Thymus (tissue), 11 donors: ENCODE measurements around the gene CNTFR. TPM values are rescaled to one million over a fixed set of nuclear protein-coding genes. Genes with fewer than 3 reads are reported as not detected.

ENCODE experiments used
- DNase-seq, 9 donors: peaks; one replicate each; pipeline ENCODE4 v3.0.0-alpha.2; 2013; ENCODE audit warnings: low spot score in 9 of 9, low read depth in 6 of 9, missing footprints in 1 of 9
- H3K27ac ChIP-seq, 2 donors: one replicate each; pipeline ENCODE4 v1.5.1; 2013; ENCODE audit warnings: control low read depth in 1 of 2, low read depth in 1 of 2, low read length in 1 of 2, mild to moderate bottlenecking in 1 of 2, moderate library complexity in 1 of 2
- H3K27me3 ChIP-seq, 2 donors: one replicate each; pipeline ENCODE4 v1.5.1; 2013; ENCODE audit warnings: low read length in 1 of 2; ENCODE audit not compliant: control insufficient read depth in 2 of 2, insufficient read depth in 1 of 2
- H3K36me3 ChIP-seq, 2 donors: one replicate each; pipeline ENCODE4 v1.5.1; 2013; ENCODE audit warnings: low read length in 1 of 2, mild to moderate bottlenecking in 1 of 2, moderate library complexity in 1 of 2; ENCODE audit not compliant: control insufficient read depth in 2 of 2, insufficient read depth in 2 of 2
- H3K4me1 ChIP-seq, 2 donors: one replicate each; pipeline ENCODE4 v1.5.1; 2013; ENCODE audit warnings: low read length in 2 of 2; ENCODE audit not compliant: control insufficient read depth in 2 of 2, insufficient read depth in 2 of 2
- H3K4me3 ChIP-seq, 2 donors: one replicate each; pipeline ENCODE4 v1.5.1; 2013; ENCODE audit warnings: low read length in 2 of 2, control low read depth in 1 of 2, mild to moderate bottlenecking in 1 of 2
- H3K9me3 ChIP-seq, 2 donors: one replicate each; pipeline ENCODE4 v1.5.1; 2013; ENCODE audit warnings: low read length in 1 of 2, mild to moderate bottlenecking in 1 of 2; ENCODE audit not compliant: control insufficient read depth in 2 of 2, insufficient read depth in 1 of 2
- WGBS: extraction: QIAGEN DNeasy Blood & Tissue Kit; methylation state at CpG from one replicate; pipeline ENCODE4 v1.1.7; 2013; 5-methylcytosine and 5-hydroxymethylcytosine counted together
- polyA plus RNA-seq: library from polyadenylated mRNA; stranded (reverse); fragments of 200-250 nt; gene quantifications from one replicate; pipeline ENCODE4 v1.2.3, GENCODE V29; 2013
- total RNA-seq: library from RNA; stranded (reverse); fragments of 120-200 nt; gene quantifications from one replicate; pipeline ENCODE4 v1.2.4, GENCODE V29; 2013
- donor health status: healthy.

The CNTFR gene
- total and polyA plus RNA-seq, 2 donors, result 2.2 to 3.9 TPM

DNA sequence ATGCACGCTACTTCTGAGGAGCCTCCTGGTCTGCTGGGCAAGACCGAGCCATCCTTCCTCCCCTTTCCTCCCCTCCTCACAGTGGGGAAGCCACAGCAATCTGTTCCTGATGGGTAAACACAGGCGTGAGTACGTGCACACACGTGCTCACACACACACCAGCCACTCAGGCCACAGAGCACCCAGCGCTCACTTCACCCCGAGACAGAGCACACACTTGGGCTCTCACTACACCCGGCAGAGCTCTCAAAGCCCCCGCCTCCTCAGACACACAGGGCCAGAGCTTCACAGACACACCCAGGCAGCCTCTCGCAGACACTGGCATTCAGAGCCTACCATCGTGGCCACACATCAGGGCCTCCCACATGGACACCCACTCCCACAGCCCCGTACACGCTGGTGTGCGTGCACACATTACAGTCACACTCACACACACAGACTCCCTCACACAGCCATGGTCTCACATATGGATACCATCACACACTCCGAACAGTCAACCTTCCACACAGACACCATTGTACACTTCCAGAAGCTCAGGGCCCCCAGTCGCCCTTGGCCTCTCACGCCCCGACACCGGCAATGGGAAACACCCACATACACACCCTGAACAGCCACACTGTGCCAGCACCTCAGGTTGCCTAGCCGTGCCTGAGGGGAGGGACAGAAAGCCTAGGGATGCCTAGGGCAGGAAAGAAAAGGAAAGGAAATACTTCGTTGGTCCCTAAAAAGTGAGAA is 13.5 kb downstream of the CNTFR start:
- Histone ChIP-seq H3K27ac (no peak overlapping the region), H3K27me3 (peaks cover 39 to 76% of the 10 kb centered on the region in 2 donors), H3K4me3 (no peak overlapping the region), H3K9me3 (no peaks in the 10 kb centered on the region), H3K4me1 (peaks cover 0 to 3% of the 10 kb centered on the region in 2 donors), H3K36me3 (no peaks in the 10 kb centered on the region)
- DNase-seq, result no peak
- 74% methylated on average over 21 of the region's 21 CpGs for WGBS

DNA sequence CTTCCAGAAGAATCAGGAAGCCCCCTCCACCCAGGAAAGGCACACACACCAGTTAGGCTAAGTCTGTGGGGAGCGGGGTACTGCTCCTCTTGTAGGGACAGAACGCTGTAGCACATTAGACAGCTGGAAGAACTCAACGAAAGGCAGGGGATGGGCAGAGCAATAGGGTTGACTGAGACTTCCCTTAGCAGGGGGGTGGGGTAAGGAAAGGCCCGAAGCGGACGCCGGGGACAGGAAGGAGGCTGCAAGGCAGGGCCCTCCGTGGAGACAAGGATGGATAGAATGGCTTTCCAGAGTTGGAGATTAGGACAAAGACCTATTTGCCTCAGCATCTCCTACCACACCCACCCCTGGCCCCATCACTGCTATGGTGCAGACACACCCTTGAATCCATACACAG is 14.3 kb downstream of the CNTFR start:
- Histone ChIP-seq H3K4me3 (no peak overlapping the region), H3K36me3 (no peaks in the 10 kb centered on the region), H3K9me3 (no peaks in the 10 kb centered on the region), H3K27me3 (peaks cover 39 to 70% of the 10 kb centered on the region in 2 donors), H3K27ac (no peak overlapping the region), H3K4me1 (peaks cover 0 to 4% of the 10 kb centered on the region in 2 donors)
- 54% methylated on average over 8 of the region's 8 CpGs for WGBS
- no peak for DNase-seq

DNA sequence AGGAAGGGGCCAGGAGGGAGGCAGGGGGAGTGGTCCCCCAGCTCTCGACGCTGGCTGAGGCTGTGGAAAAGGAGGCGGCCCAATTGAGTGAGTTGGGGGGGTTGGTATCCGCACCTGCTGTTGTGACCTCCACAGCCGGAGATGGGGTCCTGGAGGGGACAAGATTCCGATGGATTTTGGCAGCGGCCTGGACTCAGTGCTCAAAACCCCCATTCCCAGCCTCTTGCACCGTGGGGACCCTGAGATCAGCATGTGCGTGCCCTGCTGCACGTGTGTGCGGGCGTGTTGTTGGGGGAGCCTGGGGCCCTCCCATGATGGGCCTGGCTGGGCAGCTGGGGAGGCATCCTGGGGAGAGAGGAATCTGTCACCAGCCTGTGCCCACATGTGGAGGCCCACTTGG is 15.0 kb downstream of the CNTFR start:
- Histone ChIP-seq H3K9me3 (no peaks in the 10 kb centered on the region), H3K27me3 (peaks cover 34 to 68% of the 10 kb centered on the region in 2 donors), H3K36me3 (no peaks in the 10 kb centered on the region), H3K4me1 (peaks cover 0 to 5% of the 10 kb centered on the region in 2 donors), H3K4me3 (no peak overlapping the region), H3K27ac (no peak overlapping the region)
- no peak for DNase-seq
- 96% methylated on average over 12 of the region's 12 CpGs for WGBS

DNA sequence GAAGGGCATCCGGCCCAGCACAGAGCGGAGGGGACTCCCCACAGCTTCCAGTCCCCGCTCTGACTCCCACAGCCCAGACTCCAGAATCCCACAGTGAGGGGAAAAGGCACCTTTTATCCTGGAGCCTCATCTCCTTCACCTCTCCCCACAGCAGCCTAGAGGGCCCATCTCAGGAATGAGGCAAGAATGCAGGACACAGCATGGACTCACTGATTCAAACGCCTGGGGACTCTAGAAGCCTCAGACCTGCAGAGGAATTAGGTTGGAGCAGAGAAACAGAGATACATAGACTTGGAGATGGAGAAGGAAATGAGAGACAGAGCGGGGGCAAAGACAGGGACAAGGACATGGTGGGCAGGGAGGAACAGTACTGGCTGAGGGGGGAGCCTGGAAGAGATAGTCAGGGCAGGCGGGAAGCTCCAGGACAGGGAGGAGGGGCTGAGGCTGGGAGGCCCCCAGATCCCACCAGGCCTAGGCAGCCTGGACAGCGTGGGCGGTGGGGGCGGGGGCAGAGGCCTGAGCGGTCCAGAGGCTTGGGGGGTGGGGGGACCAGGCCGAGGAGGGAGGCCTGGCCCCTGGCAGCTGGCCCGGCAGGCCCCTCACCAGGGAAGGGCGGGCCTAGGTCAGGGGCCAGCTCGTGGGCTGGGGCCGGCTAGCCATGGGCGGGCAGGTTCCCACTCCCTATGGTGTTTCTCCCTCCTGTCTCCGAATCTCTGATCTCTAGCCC is 15.8 kb downstream of the CNTFR start:
- no peak overlapping the region for H3K27ac ChIP-seq
- H3K4me3 ChIP-seq, result no peak overlapping the region
- H3K4me1 ChIP-seq, result peaks cover 0 to 2% of the 10 kb centered on the region in 2 donors
- no peak for DNase-seq
- H3K27me3 ChIP-seq, result peaks cover 27 to 65% of the 10 kb centered on the region in 2 donors
- H3K36me3 ChIP-seq, result no peaks in the 10 kb centered on the region
- 94% methylated on average over 17 of the region's 17 CpGs for WGBS
- no peaks in the 10 kb centered on the region for H3K9me3 ChIP-seq

DNA sequence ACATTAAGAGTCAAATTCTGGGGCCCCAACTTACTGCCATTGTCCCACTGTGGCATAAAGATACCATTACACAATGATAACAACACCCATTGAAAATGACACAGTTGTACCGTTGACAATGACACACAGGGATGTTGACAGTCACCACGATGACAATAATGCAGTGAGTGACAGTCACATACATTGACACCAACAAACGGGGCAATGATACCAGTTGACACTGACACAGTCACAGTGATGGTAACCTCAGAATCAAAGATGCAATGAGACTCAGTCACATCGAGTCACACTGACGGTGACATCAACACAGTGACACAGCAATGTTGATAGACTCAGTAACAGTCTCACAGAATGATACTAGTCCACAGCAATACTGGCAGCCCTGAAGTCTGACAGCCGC is 16.9 kb downstream of the CNTFR start:
- no peaks in the 10 kb centered on the region for H3K36me3 ChIP-seq
- WGBS, result 94% methylated on average over 6 of the region's 6 CpGs
- H3K4me3 ChIP-seq, result no peak overlapping the region
- peaks cover 0 to 2% of the 10 kb centered on the region in 2 donors for H3K4me1 ChIP-seq
- no peaks in the 10 kb centered on the region for H3K9me3 ChIP-seq
- peaks cover 17 to 65% of the 10 kb centered on the region in 2 donors for H3K27me3 ChIP-seq
- no peak overlapping the region for H3K27ac ChIP-seq
- no peak for DNase-seq

DNA sequence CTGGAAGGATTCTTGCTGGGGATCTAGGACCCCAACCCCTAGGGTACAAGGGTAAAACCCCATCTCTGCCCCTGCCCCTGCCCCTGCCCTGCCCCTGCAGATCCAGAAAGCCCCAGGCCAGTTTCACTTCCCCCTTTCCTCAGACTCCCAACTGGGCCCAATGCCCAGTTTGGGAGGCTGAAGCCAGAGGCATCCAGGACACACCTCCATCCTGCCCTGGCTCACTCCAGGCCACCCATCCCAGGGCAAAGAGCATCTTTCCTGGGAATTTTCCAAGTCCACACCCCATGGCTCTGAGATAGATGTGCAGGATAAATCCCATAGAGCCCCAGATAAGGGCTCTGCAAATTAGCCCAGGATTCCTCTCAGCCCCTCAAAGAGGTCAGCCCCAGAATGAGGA is 17.4 kb downstream of the CNTFR start:
- Histone ChIP-seq H3K27ac (no peak overlapping the region), H3K36me3 (no peaks in the 10 kb centered on the region), H3K9me3 (no peaks in the 10 kb centered on the region), H3K4me1 (peaks cover 0 to 2% of the 10 kb centered on the region in 2 donors), H3K27me3 (peaks cover 13 to 62% of the 10 kb centered on the region in 2 donors), H3K4me3 (no peak overlapping the region)
- no peak for DNase-seq

DNA sequence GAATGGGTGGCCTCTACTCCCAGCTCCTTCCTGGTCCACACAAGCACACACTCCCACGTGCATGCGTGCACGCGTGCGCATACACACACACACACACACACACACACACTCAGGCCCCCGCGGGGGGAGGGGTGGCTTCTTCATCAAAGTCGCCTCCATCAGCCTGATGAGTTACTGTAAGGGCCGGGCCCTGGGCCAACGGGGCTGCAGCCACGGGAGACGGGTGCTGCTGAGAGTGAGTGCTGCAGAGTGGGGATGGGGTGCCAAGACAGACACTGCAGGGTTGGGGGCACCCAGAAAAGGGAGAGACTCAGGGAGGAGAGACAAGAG is 18.1 kb downstream of the CNTFR start:
- peaks cover 7 to 62% of the 10 kb centered on the region in 2 donors for H3K27me3 ChIP-seq
- H3K36me3 ChIP-seq, result no peaks in the 10 kb centered on the region
- H3K9me3 ChIP-seq, result no peaks in the 10 kb centered on the region
- no peak overlapping the region for H3K4me3 ChIP-seq
- no peak overlapping the region for H3K27ac ChIP-seq
- peaks cover 0 to 3% of the 10 kb centered on the region in 2 donors for H3K4me1 ChIP-seq
- no peak for DNase-seq
- 89% methylated on average over 12 of the region's 12 CpGs for WGBS

DNA sequence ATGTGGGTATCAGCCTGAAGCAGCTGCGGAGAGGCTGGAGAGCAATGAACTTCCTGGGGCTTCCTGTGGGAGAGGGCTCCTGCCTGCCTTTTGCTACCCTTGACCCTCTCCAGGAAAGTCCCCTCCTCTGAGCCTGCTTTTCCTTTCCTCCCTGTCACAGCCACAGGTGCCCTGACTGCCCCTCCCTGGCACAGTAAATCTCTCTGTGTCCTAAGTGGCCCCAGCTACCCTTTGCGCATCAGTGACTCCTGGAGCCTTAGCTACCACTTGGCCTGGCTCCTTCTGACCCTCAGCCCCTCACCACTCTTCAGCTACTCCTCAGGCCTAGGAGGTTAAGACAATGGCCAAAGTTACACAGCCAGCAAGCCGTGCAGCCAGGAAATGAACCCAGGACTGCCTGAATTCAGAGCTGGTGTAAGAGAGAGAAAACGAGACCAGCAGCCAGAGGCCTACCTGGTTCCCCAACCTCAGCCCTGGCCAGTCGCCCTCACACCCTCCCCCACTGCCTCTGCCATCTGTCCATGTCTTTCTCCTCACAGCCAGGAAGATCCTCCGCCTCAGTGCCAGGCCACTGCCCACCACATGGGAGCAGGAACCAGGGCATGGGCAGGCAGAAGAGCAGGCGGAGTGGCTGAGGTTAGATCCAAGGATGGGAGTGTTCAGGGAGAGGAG is 18.6 kb downstream of the CNTFR start:
- Histone ChIP-seq H3K27ac (no peak overlapping the region), H3K9me3 (no peaks in the 10 kb centered on the region), H3K36me3 (no peaks in the 10 kb centered on the region), H3K27me3 (peaks cover 2 to 62% of the 10 kb centered on the region in 2 donors), H3K4me3 (no peak overlapping the region), H3K4me1 (peaks cover 0 to 4% of the 10 kb centered on the region in 2 donors)
- DNase-seq, result no peak
- 86% methylated on average over 7 of the region's 7 CpGs for WGBS

DNA sequence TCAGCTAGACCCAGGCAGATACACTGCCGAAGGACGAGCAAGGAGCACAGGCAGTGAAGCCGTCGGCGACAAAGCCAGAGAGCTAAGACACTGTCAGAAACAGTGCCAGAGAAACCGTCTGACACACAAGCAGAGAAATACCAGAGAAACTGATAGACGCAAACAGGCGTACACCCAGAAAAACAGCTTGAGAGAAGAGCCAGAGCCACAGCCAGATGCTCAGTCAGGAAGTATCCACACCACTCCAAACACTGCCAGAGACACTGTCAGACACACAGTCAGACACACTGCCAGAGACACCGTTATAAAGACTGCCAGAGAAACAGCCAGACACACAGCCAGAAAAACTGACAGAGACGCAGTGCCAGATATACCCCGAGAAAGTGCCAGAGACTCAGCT is 19.1 kb downstream of the CNTFR start:
- H3K36me3 ChIP-seq, result no peaks in the 10 kb centered on the region
- 86% methylated on average over 11 of the region's 11 CpGs for WGBS
- peaks cover 0 to 62% of the 10 kb centered on the region in 2 donors for H3K27me3 ChIP-seq
- no peaks in the 10 kb centered on the region for H3K9me3 ChIP-seq
- H3K27ac ChIP-seq, result no peak overlapping the region
- peaks cover 0 to 6% of the 10 kb centered on the region in 2 donors for H3K4me1 ChIP-seq
- no peak overlapping the region for H3K4me3 ChIP-seq
- DNase-seq, result no peak
